ENCODE data around the gene SURF4.
"Not testable (repeated sequence)": the region's sequence is repeated elsewhere in the genome, so short reads cannot be mapped to it uniquely, and the experiment has no call there.

SURF4 gene

DNA sequence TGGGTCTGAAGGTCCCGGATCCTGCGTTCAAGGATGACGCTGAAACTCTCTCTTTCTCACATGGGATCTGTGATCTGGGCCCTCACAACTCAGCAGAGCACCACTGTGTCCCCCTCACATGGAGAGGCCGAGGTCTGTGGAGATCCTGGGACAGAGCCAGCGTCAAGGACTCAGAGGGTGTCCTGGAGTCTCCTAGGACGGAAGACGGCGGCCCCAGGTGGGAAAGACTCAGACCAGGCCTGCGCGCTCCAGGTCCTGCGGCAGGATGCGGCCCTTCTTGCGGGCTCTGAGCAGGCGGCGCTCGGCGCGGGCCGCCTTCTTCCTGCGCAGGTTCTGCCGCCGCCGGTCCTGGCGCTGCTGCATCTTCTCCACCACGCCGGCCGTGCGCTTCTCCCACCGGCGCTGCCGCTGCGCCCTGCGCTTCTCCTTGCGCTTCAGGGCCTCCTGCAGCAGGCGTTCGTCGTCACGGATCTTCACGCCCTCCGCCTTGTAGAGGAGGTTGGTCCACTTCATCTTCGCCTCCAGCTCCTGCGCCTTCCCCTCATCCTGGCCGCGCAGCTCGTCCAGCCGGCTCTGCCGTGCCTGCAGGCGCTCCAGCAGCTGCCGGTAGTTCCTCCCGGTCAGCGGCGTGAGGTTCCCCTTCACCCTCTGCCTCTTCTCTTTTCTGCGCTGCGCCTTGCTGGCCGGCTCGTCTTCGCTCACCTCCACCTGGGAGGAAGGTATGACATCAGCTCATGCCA lies 44.0 kb downstream of the SURF4 start:
- DNase-seq: no peak

DNA sequence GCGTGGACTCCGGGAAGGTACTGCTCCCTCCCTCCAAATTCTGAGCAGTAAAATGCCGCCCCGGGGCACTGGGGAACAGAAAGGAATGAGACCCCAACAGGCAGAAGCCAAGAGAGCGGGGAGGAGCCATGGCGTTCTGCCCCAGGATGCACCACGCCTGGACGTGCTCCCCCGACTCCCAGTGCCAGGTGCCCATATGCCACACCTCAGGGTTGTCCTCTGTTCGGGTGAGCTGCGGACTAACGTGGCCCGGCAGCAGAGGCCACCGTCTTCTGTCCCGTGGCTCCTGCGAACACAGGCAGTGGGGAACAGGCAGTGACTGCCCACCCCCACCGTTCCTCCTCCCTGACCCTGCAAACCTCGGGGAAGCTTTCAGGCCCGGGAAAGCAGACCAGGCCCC lies 44.6 kb downstream of the SURF4 start:
- DNase-seq: no peak

DNA sequence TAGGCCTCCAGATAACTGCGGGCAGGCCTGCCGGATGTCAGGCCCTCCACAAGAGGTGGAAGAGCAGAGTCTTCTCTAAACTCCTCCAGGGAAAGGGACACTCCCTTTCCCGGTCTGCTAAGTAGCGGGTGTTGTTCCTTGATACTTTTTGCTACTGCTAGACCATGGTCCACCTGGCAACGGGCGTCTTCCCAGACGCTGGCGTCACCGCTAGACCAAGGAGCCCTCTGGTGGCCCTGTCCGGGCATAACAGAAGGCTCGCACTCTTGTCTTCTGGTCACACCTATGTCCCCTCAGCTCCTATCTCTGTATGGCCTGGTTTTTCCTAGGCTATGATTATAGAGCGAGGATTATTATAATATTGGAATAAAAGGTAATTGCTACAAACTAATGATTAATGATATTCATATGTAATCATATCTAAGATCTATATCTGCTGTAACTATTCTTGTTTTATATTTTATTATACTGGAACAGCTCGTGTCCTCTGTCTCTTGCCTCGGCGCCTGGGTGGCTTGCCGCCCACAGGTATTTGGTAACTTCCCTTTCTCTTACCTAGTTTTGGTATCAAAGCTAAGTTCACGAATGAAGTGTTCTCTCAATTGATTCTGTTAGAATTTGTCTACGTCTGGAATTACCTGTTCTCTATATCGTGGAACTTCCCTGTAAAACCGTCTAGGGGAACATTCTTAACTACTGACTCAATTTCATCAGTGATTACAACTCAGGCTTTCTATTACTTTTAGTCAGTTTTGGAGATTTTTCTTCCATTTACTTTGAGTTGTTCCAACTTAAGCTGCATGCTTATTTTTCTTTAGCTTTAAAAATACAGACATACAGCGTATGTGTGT lies 46.3 kb downstream of the SURF4 start:
- not testable (repeated sequence) for DNase-seq

DNA sequence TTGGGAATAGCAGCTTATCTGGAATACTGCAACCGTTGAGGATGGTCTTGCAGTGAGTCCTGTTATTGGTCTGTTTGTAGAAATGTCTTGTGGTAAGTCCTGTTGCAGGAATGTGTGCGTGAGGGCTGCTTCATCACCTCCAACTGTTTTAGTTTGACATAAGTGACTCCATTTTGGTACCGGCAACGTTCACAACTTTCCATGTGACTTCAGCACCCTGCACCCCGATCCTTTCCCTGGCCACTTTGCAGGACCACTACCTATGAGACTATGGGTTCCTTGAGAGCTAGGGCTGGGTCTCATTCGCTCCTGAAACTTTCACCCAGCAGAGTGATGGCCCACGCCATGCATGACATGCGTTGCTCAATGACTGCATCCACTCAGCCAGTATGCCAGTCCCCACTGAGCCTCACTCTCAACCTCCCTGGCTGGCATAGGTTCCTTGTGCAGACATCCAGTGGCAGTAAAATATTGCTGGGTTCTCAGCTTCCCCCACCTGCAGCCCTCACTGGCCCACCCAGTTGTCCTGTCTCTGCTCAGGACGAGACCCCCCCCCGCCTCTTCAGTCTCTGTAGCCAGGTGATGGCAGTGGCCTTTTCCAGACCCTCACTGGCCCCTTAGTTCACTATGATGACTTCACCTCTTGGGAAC lies 47.9 kb downstream of the SURF4 start:
- DNase-seq: no peak

DNA sequence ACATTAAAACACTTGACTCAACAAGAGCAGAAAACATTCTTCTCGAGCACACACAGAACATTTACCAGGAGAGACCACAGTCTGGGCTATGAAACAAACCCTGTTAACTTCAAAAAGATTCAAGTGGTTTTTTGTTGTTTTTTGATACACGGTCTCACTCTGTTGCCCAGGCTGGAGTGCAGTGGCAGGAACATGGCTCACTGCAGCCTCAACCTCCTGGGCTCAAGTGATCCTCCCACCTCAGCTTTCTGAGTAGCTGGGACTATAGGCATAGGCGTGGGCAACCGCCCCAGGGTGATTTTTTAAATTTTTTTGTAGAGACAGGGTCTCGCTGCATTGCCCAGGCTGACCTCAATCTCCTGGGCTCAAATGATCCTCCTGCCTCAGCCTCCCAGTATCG lies 48.8 kb downstream of the SURF4 start:
- DNase-seq: not testable (repeated sequence)

DNA sequence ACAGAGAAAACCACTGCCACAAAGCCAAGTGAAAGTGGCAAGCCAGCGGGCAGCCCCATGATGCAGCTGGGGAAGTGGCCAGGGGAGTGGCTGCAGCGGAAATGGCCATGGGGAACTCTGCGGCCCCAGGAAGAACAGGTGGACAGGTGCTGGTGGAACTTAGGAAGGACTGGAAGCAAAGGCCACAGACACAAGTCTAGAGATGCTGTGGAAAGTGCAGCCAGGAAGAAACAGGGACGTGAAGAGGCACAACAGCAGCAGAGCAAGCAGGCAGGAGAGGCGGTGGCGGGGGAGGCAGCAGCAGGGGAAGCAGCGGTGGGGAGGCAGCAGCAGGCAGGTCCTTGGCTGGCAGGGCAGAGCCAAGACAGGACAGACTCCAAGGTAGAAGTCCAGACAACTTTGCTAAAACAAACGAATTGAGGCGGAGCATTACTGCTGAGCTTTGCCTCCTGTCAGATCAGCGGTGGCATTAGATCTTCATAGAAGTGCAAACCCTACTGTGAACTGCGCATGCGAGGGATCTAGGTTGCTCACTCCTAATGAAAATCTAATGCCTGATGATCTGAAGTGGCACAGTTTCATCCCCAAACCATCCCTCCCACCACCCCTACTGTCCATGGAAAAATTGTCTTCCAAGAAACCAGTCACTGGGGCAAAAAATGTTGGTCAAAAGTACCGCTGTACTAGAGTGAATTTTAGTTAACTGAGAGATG lies 51.7 kb downstream of the SURF4 start:
- DNase-seq: no peak

DNA sequence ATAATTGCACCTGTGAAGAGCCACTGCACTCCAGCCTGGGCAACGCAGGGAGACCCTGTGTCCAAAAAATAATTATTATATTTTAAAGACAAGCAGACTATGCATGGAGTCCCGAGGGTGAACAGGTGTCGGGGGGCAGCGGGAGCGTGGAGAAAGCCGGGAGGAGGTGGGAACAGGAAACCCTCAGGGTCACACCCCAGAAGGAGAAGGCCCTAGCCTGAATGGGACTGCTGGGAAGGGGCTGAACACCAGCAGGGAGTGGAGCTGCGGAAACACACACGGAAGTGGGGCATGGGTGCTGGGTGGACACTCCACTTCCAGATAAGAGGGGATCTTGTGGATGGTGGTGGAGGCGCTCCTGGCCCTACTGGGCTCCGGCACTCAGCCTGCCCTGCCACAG lies 52.6 kb downstream of the SURF4 start:
- no peak for DNase-seq

DNA sequence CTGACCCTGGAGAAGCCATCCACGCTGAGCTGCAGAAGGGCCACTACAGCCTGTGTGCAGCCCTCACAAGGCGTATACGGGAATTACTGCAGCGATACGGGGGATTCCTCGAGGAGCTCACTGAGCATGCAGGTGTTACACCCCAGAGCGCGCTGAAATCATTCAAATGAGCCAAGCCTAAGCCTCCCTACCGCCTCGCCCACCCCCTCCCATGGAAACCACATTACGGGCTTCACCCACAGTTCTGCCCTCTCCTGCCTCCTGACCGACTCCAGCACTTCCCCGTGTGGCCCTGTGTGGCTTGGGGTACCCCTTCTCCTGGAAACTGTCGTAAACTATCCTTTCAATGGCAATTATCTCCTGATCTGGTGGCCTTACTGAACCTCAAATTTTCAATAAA lies 53.2 kb downstream of the SURF4 start:
- DNase-seq: no peak

DNA sequence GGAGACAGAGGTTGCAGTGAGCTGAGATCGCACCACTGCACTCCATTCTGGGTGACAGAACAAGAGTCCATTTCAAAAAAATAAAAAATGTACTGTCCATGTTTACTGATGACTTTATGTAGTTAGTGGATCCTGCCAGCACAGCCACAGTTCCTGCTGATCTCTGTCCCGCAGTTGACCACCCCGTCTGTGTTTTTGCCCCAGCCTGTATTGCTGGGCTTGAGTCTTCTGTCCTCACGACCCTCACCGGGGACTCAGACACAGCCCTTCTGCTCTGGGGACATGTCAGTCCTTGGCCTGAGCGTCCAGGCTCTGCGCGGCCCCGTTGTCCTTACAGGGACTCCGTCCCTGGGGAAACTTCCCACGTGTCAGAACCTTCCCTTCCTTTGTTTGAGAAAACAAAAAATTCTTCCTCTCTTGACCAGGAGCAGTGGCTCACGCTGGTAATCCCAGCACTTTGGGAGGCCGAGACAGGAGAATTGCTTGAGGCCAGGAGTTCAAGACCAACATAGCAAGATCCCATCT lies 54.4 kb downstream of the SURF4 start:
- DNase-seq: no peak

DNA sequence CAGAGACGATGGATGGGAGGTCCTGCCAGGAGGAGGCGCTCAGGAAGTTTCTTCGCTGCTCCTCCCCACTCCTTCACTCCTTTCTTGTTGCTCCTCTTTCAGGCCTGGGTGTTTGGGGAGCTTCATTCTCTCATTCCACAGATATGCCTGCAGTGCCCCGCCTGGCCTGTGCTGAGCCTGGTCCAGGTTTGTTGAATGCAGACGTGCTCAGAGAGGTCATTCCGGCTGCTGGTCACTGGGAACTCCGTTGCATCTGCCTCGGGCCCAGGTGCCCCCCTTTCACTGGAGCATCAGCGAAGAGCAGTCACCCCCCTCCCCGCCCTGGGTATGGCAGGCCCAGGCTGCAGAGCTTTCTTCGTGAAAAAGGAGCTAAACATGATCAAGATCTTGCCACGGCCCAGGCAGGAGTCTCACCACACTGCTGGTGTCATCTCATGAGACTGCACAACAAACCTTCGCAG lies 55.4 kb downstream of the SURF4 start:
- no peak for DNase-seq

DNA sequence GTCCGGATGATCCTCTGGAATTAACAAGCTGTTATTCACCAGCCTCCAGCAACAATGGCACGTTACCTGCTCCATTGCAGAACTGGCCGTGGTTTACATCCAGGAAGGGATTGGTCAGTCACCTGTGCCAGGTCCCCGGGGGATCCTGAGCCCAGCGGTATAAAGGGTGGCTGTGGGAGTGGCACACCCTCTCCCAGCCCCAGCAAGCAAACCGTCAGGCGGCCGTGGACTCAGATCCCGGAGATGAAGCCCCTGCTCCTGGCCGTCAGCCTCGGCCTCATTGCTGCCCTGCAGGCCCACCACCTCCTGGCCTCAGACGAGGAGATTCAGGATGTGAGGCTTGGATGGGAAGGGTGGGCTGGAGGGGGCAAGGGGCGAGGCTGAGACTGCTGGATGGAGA lies 58.3 kb downstream of the SURF4 start:
- DNase-seq: not testable (repeated sequence)

DNA sequence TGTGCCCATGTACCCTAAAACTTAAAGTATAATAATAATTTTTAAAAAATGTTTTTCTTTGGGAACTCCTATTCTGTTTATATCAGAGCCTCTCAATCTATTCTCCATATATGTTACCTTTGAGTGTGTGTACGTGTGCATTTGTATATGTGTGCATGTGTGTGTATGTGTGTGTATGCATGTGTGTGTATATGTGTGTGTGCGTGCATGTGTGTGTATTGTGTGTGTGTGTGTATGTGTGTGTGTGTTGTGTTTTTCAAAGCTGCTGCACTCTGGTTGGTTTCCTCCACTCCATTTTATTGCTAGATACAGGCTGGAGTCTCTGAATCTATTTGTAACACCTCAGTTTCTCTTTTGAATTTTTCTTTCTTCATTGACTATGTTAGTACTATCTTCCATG lies 59.9 kb downstream of the SURF4 start:
- no peak for DNase-seq

All from DMS 273 treated with DMSO at 0.1 percent for 48 hours (cell line).